PC-3 (cell line): ENCODE results near the gene BTBD16.

Source experiments
- EZH2 ChIP-seq: fragments of 300-600 bp; sonication (generic); IDR thresholded peaks from one replicate; pipeline ENCODE4 v1.6.1; 2017; ENCODE audit warnings: antibody characterized with exemption, mild to moderate bottlenecking, low read length; ENCODE audit not compliant: unreplicated experiment
- TF ChIP-seq, protein P1 (sequence below): fragments of 300-600 bp; sonication (generic); conservative IDR thresholded peaks from 2 replicates; pipeline ENCODE4 v1.5.1; 2017; ENCODE audit warnings: antibody characterized with exemption, low read depth, mild to moderate bottlenecking, low read length

DNA sequence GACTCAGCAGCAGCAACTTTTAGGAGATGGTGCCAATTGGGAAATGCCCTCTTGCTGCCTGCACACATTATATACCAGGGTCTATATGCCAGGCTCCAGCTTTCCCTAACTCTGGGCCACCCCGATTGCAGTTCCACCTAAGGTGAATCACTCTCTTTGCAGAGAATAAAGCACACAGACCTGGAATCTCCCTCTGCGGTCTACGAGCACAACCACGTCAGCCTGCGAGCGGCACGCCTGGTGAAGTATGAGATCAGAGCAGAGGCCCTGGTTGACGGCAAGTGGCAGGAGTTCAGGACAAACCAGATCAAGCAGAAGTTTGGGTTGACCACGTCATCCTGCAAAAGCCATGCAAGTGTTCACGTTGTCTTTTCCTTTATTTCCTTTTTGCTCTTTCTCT, 65.2 kb downstream of the BTBD16 start:
- TF ChIP-seq, protein P1, sequence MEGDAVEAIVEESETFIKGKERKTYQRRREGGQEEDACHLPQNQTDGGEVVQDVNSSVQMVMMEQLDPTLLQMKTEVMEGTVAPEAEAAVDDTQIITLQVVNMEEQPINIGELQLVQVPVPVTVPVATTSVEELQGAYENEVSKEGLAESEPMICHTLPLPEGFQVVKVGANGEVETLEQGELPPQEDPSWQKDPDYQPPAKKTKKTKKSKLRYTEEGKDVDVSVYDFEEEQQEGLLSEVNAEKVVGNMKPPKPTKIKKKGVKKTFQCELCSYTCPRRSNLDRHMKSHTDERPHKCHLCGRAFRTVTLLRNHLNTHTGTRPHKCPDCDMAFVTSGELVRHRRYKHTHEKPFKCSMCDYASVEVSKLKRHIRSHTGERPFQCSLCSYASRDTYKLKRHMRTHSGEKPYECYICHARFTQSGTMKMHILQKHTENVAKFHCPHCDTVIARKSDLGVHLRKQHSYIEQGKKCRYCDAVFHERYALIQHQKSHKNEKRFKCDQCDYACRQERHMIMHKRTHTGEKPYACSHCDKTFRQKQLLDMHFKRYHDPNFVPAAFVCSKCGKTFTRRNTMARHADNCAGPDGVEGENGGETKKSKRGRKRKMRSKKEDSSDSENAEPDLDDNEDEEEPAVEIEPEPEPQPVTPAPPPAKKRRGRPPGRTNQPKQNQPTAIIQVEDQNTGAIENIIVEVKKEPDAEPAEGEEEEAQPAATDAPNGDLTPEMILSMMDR = no peak
- no peak for TF ChIP-seq EZH2
